Kidney epithelial cell (primary cell): Measurements from ENCODE around the gene TMEM212. TPM values are rescaled to one million over a fixed set of nuclear protein-coding genes. Genes with fewer than 3 reads are reported as not detected.
"Not testable (repeated sequence)": the region's sequence is repeated elsewhere in the genome, so short reads cannot be mapped to it uniquely, and the experiment has no call there.

Experiments used
- DNase-seq: peaks from one replicate; pipeline ENCODE4 v3.0.0-alpha.2; 2010; ENCODE audit warnings: low read depth
- H3K27me3 ChIP-seq: 2 replicates; pipeline ENCODE4 v1.6.0; 2011; ENCODE audit warnings: low read length; ENCODE audit not compliant: control insufficient read depth, insufficient read depth
- H3K36me3 ChIP-seq: 2 replicates; pipeline ENCODE4 v1.5.1; 2011; ENCODE audit warnings: low read length; ENCODE audit not compliant: control insufficient read depth, insufficient read depth
- H3K4me3 ChIP-seq: 2 replicates; pipeline ENCODE4 v1.5.1; 2011; ENCODE audit warnings: low read depth, mild to moderate bottlenecking, control low read depth, low read length
- total RNA-seq: library from RNA; depleted of rRNA; stranded (reverse); fragments of >200 nt; gene quantifications from 2 replicates; pipeline ENCODE4 v1.2.3, GENCODE V29; 2015
- TF ChIP-seq, protein P1 (sequence below): IDR thresholded peaks from 2 replicates; pipeline ENCODE4 v1.5.1; 2011; ENCODE audit warnings: mild to moderate bottlenecking, moderate library complexity, low read length, control low read depth, inconsistent platforms; ENCODE audit not compliant: insufficient read depth, poor library complexity, severe bottlenecking

The TMEM212 gene
- total RNA-seq, 1 donor from 2014 or later = not detected

DNA sequence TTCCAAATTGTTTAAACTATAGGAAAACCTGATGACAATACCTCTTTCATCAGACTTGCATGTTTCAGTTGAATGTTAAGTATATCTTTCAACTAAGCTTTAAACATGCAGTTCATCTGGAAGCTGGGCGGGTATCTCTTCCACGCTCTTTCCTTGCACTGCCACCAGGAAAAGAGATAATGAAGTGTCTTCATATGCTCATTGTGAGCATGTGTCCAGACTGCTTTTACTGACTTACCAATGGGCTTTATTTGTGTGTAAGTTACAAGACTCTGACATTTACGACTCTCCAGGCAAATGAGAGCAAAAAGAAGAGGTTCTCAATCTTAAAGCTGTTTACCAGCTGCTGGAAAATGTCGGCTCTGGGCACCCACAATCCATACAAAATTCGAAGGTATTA lies 52.8 kb downstream of the TMEM212 start:
- no peaks in the 10 kb centered on the region for H3K36me3 ChIP-seq
- H3K27me3 ChIP-seq = no peaks in the 10 kb centered on the region
- TF ChIP-seq, protein P1, sequence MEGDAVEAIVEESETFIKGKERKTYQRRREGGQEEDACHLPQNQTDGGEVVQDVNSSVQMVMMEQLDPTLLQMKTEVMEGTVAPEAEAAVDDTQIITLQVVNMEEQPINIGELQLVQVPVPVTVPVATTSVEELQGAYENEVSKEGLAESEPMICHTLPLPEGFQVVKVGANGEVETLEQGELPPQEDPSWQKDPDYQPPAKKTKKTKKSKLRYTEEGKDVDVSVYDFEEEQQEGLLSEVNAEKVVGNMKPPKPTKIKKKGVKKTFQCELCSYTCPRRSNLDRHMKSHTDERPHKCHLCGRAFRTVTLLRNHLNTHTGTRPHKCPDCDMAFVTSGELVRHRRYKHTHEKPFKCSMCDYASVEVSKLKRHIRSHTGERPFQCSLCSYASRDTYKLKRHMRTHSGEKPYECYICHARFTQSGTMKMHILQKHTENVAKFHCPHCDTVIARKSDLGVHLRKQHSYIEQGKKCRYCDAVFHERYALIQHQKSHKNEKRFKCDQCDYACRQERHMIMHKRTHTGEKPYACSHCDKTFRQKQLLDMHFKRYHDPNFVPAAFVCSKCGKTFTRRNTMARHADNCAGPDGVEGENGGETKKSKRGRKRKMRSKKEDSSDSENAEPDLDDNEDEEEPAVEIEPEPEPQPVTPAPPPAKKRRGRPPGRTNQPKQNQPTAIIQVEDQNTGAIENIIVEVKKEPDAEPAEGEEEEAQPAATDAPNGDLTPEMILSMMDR = no peak
- DNase-seq = no peak
- no peak overlapping the region for H3K4me3 ChIP-seq

DNA sequence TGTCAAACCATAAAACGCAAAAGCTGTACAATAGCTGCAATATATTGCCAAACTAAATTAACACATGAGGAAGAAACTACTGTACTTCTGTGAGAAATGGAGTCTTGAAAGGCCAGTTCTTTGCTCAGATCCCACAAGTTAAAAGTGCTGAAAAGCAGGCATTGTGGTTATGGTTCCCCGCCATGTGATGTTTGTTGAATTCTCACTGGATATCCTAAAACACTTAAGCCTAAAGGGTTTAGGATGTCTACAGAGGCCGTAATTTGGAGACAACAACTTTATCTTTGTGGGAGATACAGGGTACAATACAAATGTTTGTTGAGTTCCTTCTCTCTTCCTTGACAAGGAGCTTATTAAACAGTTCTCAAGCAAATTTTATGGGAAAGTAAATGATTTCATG lies 53.2 kb downstream of the TMEM212 start:
- TF ChIP-seq, protein P1 = no peak
- Histone ChIP-seq H3K36me3 (no peaks in the 10 kb centered on the region), H3K4me3 (no peak overlapping the region), H3K27me3 (no peaks in the 10 kb centered on the region)
- DNase-seq = no peak

DNA sequence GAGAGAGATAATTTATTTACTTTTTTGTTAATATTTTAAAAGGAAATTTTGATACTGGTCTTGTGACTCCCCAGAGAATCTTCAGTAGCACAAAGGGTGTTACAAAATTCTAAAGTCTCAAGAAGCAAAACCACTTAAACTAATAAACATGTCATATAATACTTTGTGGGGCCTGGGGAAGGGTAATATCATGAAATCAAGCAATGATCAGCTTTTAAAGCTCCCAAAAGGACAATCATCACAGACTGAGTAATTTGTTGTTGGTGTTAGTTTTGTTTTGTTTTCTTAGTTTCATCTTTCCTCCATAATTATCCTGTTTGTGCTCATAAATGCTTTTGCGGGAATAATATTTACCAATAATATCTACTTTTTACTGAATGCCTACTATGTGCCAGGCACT lies 55.0 kb downstream of the TMEM212 start:
- Histone ChIP-seq H3K4me3 (no peak overlapping the region), H3K36me3 (no peaks in the 10 kb centered on the region), H3K27me3 (no peaks in the 10 kb centered on the region)
- TF ChIP-seq, protein P1 = no peak
- no peak for DNase-seq

GRCh38 chr3:171900446-171900845 lies 57.3 kb downstream of the TMEM212 start:
- no peak for DNase-seq
- Histone ChIP-seq H3K4me3 (no peak overlapping the region), H3K27me3 (no peaks in the 10 kb centered on the region), H3K36me3 (no peaks in the 10 kb centered on the region)
- TF ChIP-seq, protein P1 = no peak

GRCh38 chr3:171901615-171902312 lies 58.6 kb downstream of the TMEM212 start:
- H3K4me3 ChIP-seq = no peak overlapping the region
- no peaks in the 10 kb centered on the region for H3K36me3 ChIP-seq
- TF ChIP-seq, protein P1 = no peak
- H3K27me3 ChIP-seq = no peaks in the 10 kb centered on the region
- DNase-seq = no peak

DNA sequence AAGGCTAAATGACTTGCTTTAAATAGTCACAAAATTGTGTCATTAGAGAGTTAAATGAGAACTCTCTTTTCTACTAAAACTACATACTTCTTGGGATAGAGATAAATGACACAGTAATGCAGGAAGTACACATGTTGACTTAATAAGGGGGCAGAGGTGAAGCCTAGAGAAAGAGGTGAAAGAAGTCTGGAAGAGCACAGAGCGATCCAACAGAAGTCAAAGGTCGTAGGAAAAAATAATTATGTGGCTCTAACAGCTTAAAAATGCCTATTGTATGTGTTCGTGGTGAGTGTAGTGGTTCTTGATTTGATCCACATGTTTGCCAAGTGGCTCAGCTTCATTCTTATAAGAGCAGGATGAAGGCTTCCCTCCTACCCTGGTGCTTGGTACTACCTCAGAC lies 61.7 kb downstream of the TMEM212 start:
- TF ChIP-seq, protein P1 = no peak
- Histone ChIP-seq H3K27me3 (no peaks in the 10 kb centered on the region), H3K4me3 (no peak overlapping the region), H3K36me3 (no peaks in the 10 kb centered on the region)
- no peak for DNase-seq

DNA sequence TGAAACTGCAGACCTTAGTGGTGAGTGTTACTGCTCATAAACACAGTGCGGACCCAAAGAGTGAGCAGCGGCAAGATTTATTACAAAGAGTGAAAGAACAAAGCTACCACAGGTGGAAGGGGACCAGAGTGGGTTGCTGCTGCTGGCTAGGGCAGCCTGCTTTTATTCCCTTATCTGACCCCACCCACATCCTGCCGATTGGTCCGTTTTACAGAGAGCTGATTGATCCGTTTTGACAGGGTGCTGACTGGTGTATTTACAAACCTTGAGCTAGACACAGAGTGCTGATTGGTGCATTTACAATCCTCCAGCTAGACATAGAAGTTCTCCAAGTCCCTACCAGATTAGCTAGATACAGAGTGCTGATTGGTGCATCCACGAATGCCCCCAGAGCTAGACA lies 63.4 kb downstream of the TMEM212 start:
- H3K27me3 ChIP-seq = not testable (repeated sequence)

More for the DNA sequence above, 63.4 kb downstream of the TMEM212 start:
- not testable (repeated sequence) for DNase-seq, H3K4me3 ChIP-seq, H3K36me3 ChIP-seq
